GM19035 (cell line): ENCODE data around the gene LIN7A.

Source experiments
- ATAC-seq: cut with Tn5 transposase; IDR thresholded peaks from one replicate; pipeline ENCODE4 v1.9.1; 2021; ENCODE audit not compliant: unreplicated experiment

The LIN7A gene

GRCh38 chr12:80761838-80762237 lies 175.9 kb downstream of the LIN7A start:
- no peak for ATAC-seq

- ATAC-seq: no peak
Observed at GRCh38 chr12:80756875-80757274, 180.9 kb downstream of the LIN7A start.

GRCh38 chr12:80754274-80754673 lies 183.5 kb downstream of the LIN7A start:
- no peak for ATAC-seq

- ATAC-seq: no peak
Observed at GRCh38 chr12:80752464-80752863, 185.3 kb downstream of the LIN7A start.

GRCh38 chr12:80749456-80749855 lies 188.3 kb downstream of the LIN7A start:
- no peak for ATAC-seq

- ATAC-seq: no peak
Observed at GRCh38 chr12:80747800-80748199, 189.9 kb downstream of the LIN7A start.

- no peak for ATAC-seq
Observed at GRCh38 chr12:80745851-80746505, 191.8 kb downstream of the LIN7A start.
